ENCODE measurements around the gene AGPAT4.

The AGPAT4 gene

GRCh38 chr6:161192636-161193411, 81.0 kb downstream of the AGPAT4 start:
- no peak overlapping the region for H3K14ac ChIP-seq (ENCODE audit: low read length)
- H3K27ac ChIP-seq (replicated peaks; ENCODE audit: low read length) = no peak overlapping the region
- no peak overlapping the region for H2BK5ac ChIP-seq (ENCODE audit: low read length)
- no peak for DNase-seq (ENCODE audit: low spot score)
- H2AK5ac ChIP-seq (ENCODE audit: low read depth, low read length) = no peak overlapping the region
- peaks cover 4% of the 10 kb centered on the region for H3K79me1 ChIP-seq (ENCODE audit: low read depth, low read length)
- no peak overlapping the region for H4K91ac ChIP-seq (ENCODE audit: low read depth, low read length, poor library complexity)
- H2BK12ac ChIP-seq (ENCODE audit: low read length) = no peak overlapping the region
- H3K36me3 ChIP-seq (replicated peaks in 1 of 2; ENCODE audit: control insufficient read depth in 2 of 2, insufficient read depth in 2 of 2, low read length in 2 of 2) = peaks cover 6 to 19% of the 10 kb centered on the region in 2 donors
- H3K4me3 ChIP-seq (ENCODE audit: low read length in 2 of 2) = no peak overlapping the region
- no peak overlapping the region for H3K23ac ChIP-seq (ENCODE audit: low read depth, low read length, poor library complexity)
- no peak overlapping the region for H3K9ac ChIP-seq (ENCODE audit: low read depth, low read length, poor library complexity)
- H3K4me2 ChIP-seq (ENCODE audit: insufficient read depth, low read length, poor library complexity, severe bottlenecking) = no peak overlapping the region
- no peak overlapping the region for H2AFZ ChIP-seq (ENCODE audit: low read length)
- H3K4me1 ChIP-seq (ENCODE audit: control insufficient read depth in 2 of 2, insufficient read depth in 1 of 2, low read depth in 1 of 2, low read length in 2 of 2) = no peaks in the 10 kb centered on the region
- H4K8ac ChIP-seq (ENCODE audit: low read depth, low read length) = no peak overlapping the region
- no CpG with 5 or more reads among the region's 5 CpGs for WGBS, 2 donors (ENCODE audit: extremely low coverage in 2 of 2, insufficient read length in 2 of 2, insufficient replicate concordance in 1 of 2)
- H2BK120ac ChIP-seq (ENCODE audit: low read depth, low read length) = no peak overlapping the region
- H3K27me3 ChIP-seq (ENCODE audit: control insufficient read depth in 3 of 3, insufficient read depth in 3 of 3, low read depth in 1 of 3, low read length in 3 of 3) = no peaks in the 10 kb centered on the region
- no peak overlapping the region for H3K18ac ChIP-seq (ENCODE audit: low read length)
- H2BK15ac ChIP-seq (ENCODE audit: low read length) = no peak overlapping the region
- H3K4ac ChIP-seq (ENCODE audit: low read length) = no peak overlapping the region
- peaks cover 11 to 38% of the 10 kb centered on the region in 2 donors for H3K9me3 ChIP-seq (replicated peaks in 1 of 2; ENCODE audit: control insufficient read depth in 2 of 2, insufficient read depth in 1 of 2, low read depth in 1 of 2, low read length in 2 of 2)

DNA sequence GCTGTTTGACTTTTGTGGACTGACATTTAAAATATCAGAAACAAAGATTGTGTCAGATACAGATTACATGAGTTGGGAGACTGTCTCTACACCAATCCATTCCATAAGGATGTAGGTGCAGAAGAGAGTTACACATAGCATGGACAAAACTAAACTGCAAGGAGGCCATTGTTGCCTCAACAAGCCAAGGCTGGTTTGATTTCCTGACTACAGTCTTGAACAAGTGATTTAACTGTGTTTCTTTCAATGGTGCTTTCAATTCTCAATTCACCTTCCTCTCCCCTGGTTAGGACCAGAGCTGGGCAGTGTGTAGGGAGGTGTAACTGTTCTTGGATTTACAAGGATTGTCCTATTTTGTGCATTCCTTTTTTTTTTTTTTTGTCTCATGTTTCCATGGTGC, 82.2 kb downstream of the AGPAT4 start:
- Histone ChIP-seq H3K9me3 (replicated peaks in 1 of 2; ENCODE audit: control insufficient read depth in 2 of 2, insufficient read depth in 1 of 2, low read depth in 1 of 2, low read length in 2 of 2) (peaks cover 11 to 38% of the 10 kb centered on the region in 2 donors), H3K27me3 (ENCODE audit: control insufficient read depth in 3 of 3, insufficient read depth in 3 of 3, low read depth in 1 of 3, low read length in 3 of 3) (no peaks in the 10 kb centered on the region), H3K23ac (ENCODE audit: low read depth, low read length, poor library complexity) (no peak overlapping the region), H3K4me2 (ENCODE audit: insufficient read depth, low read length, poor library complexity, severe bottlenecking) (no peak overlapping the region), H2AK5ac (ENCODE audit: low read depth, low read length) (no peak overlapping the region), H3K27ac (replicated peaks; ENCODE audit: low read length) (no peak overlapping the region), H2AFZ (ENCODE audit: low read length) (no peak overlapping the region), H3K36me3 (replicated peaks in 1 of 2; ENCODE audit: control insufficient read depth in 2 of 2, insufficient read depth in 2 of 2, low read length in 2 of 2) (peaks cover 10 to 25% of the 10 kb centered on the region in 2 donors), H4K8ac (ENCODE audit: low read depth, low read length) (no peak overlapping the region), H2BK5ac (ENCODE audit: low read length) (no peak overlapping the region), H3K4me1 (ENCODE audit: control insufficient read depth in 2 of 2, insufficient read depth in 1 of 2, low read depth in 1 of 2, low read length in 2 of 2) (no peaks in the 10 kb centered on the region), H4K91ac (ENCODE audit: low read depth, low read length, poor library complexity) (no peak overlapping the region), H3K4ac (ENCODE audit: low read length) (no peak overlapping the region), H3K9ac (ENCODE audit: low read depth, low read length, poor library complexity) (no peak overlapping the region), H3K4me3 (ENCODE audit: low read length in 2 of 2) (no peak overlapping the region), H3K79me1 (ENCODE audit: low read depth, low read length) (peaks cover 4% of the 10 kb centered on the region), H3K18ac (ENCODE audit: low read length) (no peak overlapping the region), H2BK120ac (ENCODE audit: low read depth, low read length) (no peak overlapping the region), H2BK12ac (ENCODE audit: low read length) (no peak overlapping the region), H2BK15ac (ENCODE audit: low read length) (no peak overlapping the region), H3K14ac (ENCODE audit: low read length) (no peak overlapping the region)
- no peak for DNase-seq (ENCODE audit: low spot score)

- no peak overlapping the region for H3K9ac ChIP-seq (ENCODE audit: low read depth, low read length, poor library complexity)
- no CpG with 5 or more reads among the region's 2 CpGs for WGBS, 2 donors (ENCODE audit: extremely low coverage in 2 of 2, insufficient read length in 2 of 2, insufficient replicate concordance in 1 of 2)
- H2AFZ ChIP-seq (ENCODE audit: low read length) = no peak overlapping the region
- no peak overlapping the region for H3K4me2 ChIP-seq (ENCODE audit: insufficient read depth, low read length, poor library complexity, severe bottlenecking)
- no peak overlapping the region for H3K14ac ChIP-seq (ENCODE audit: low read length)
- no peaks in the 10 kb centered on the region for H3K27me3 ChIP-seq (ENCODE audit: control insufficient read depth in 3 of 3, insufficient read depth in 3 of 3, low read depth in 1 of 3, low read length in 3 of 3)
- H4K8ac ChIP-seq (ENCODE audit: low read depth, low read length) = no peak overlapping the region
- H3K4me3 ChIP-seq (ENCODE audit: low read length in 2 of 2) = no peak overlapping the region
- H4K91ac ChIP-seq (ENCODE audit: low read depth, low read length, poor library complexity) = no peak overlapping the region
- no peak overlapping the region for H2BK15ac ChIP-seq (ENCODE audit: low read length)
- peaks cover 4% of the 10 kb centered on the region for H3K79me1 ChIP-seq (ENCODE audit: low read depth, low read length)
- no peak overlapping the region for H2BK5ac ChIP-seq (ENCODE audit: low read length)
- no peak overlapping the region for H3K4ac ChIP-seq (ENCODE audit: low read length)
- H2BK12ac ChIP-seq (ENCODE audit: low read length) = no peak overlapping the region
- H3K18ac ChIP-seq (ENCODE audit: low read length) = no peak overlapping the region
- no peak for DNase-seq (ENCODE audit: low spot score)
- H2BK120ac ChIP-seq (ENCODE audit: low read depth, low read length) = no peak overlapping the region
- no peak overlapping the region for H3K27ac ChIP-seq (replicated peaks; ENCODE audit: low read length)
- H3K4me1 ChIP-seq (ENCODE audit: control insufficient read depth in 2 of 2, insufficient read depth in 1 of 2, low read depth in 1 of 2, low read length in 2 of 2) = no peaks in the 10 kb centered on the region
- H3K23ac ChIP-seq (ENCODE audit: low read depth, low read length, poor library complexity) = no peak overlapping the region
- H2AK5ac ChIP-seq (ENCODE audit: low read depth, low read length) = no peak overlapping the region
- H3K9me3 ChIP-seq (replicated peaks in 1 of 2; ENCODE audit: control insufficient read depth in 2 of 2, insufficient read depth in 1 of 2, low read depth in 1 of 2, low read length in 2 of 2) = peaks cover 13 to 38% of the 10 kb centered on the region in 2 donors
- peaks cover 14 to 32% of the 10 kb centered on the region in 2 donors for H3K36me3 ChIP-seq (replicated peaks in 1 of 2; ENCODE audit: control insufficient read depth in 2 of 2, insufficient read depth in 2 of 2, low read length in 2 of 2)
These were observed 82.9 kb downstream of the AGPAT4 start for GRCh38 chr6:161191007-161191406.

- Histone ChIP-seq H2BK12ac (ENCODE audit: low read length) (no peak overlapping the region), H3K4me3 (ENCODE audit: low read length in 2 of 2) (no peak overlapping the region), H4K91ac (ENCODE audit: low read depth, low read length, poor library complexity) (no peak overlapping the region), H3K79me1 (ENCODE audit: low read depth, low read length) (peaks cover 4% of the 10 kb centered on the region), H3K9ac (ENCODE audit: low read depth, low read length, poor library complexity) (no peak overlapping the region), H3K4me1 (ENCODE audit: control insufficient read depth in 2 of 2, insufficient read depth in 1 of 2, low read depth in 1 of 2, low read length in 2 of 2) (no peaks in the 10 kb centered on the region), H3K4ac (ENCODE audit: low read length) (no peak overlapping the region), H3K23ac (ENCODE audit: low read depth, low read length, poor library complexity) (no peak overlapping the region), H4K8ac (ENCODE audit: low read depth, low read length) (no peak overlapping the region), H3K27ac (replicated peaks; ENCODE audit: low read length) (no peak overlapping the region), H3K9me3 (replicated peaks in 1 of 2; ENCODE audit: control insufficient read depth in 2 of 2, insufficient read depth in 1 of 2, low read depth in 1 of 2, low read length in 2 of 2) (peaks cover 13 to 38% of the 10 kb centered on the region in 2 donors), H3K36me3 (replicated peaks in 1 of 2; ENCODE audit: control insufficient read depth in 2 of 2, insufficient read depth in 2 of 2, low read length in 2 of 2) (peaks cover 14 to 34% of the 10 kb centered on the region in 2 donors), H3K27me3 (ENCODE audit: control insufficient read depth in 3 of 3, insufficient read depth in 3 of 3, low read depth in 1 of 3, low read length in 3 of 3) (no peaks in the 10 kb centered on the region), H2BK120ac (ENCODE audit: low read depth, low read length) (no peak overlapping the region), H2AK5ac (ENCODE audit: low read depth, low read length) (no peak overlapping the region), H2BK5ac (ENCODE audit: low read length) (no peak overlapping the region), H2AFZ (ENCODE audit: low read length) (no peak overlapping the region), H3K14ac (ENCODE audit: low read length) (no peak overlapping the region), H2BK15ac (ENCODE audit: low read length) (no peak overlapping the region), H3K18ac (ENCODE audit: low read length) (no peak overlapping the region), H3K4me2 (ENCODE audit: insufficient read depth, low read length, poor library complexity, severe bottlenecking) (no peak overlapping the region)
- no CpG with 5 or more reads among the region's 4 CpGs for whole genome bisulfite sequencing, 2 donors (ENCODE audit: extremely low coverage in 2 of 2, insufficient read length in 2 of 2, insufficient replicate concordance in 1 of 2)
- no peak for DNase-seq (ENCODE audit: low spot score)
These were observed 84.0 kb downstream of the AGPAT4 start for GRCh38 chr6:161189891-161190290.

Measured in neuronal stem cell (in vitro differentiated cells).